GM06990 (cell line): ENCODE data around the gene TNS1.

Source experiments
- DNase-seq: peaks from one replicate; pipeline ENCODE4 v3.0.0-alpha.2; 2011; ENCODE audit not compliant: insufficient read length; ENCODE audit errors: extremely low read depth
- H3K27me3 ChIP-seq: replicated peaks from 2 replicates; pipeline ENCODE4 v1.6.0; 2011; ENCODE audit warnings: low read length; ENCODE audit not compliant: control insufficient read depth, insufficient read depth
- H3K36me3 ChIP-seq: 2 replicates; pipeline ENCODE4 v1.5.1; 2011; ENCODE audit warnings: low read length; ENCODE audit not compliant: control insufficient read depth, insufficient read depth
- H3K4me3 ChIP-seq: replicated peaks from 2 replicates; pipeline ENCODE4 v1.5.1; 2011; ENCODE audit warnings: low read depth, mild to moderate bottlenecking, control low read depth, low read length
- CTCF ChIP-seq: IDR thresholded peaks from 2 replicates; pipeline ENCODE4 v1.5.1; 2011; ENCODE audit warnings: low read length, control low read depth, mild to moderate bottlenecking, inconsistent platforms; ENCODE audit not compliant: insufficient read depth, poor library complexity, severe bottlenecking

TNS1 gene

GRCh38 chr2:217886720-217887309, 116.0 kb downstream of the TNS1 start:
- H3K27me3 ChIP-seq, result no peaks in the 10 kb centered on the region; the same call in 1 of the 2 replicates
- H3K4me3 ChIP-seq, result no peak overlapping the region
- no peaks in the 10 kb centered on the region for H3K36me3 ChIP-seq
- TF ChIP-seq CTCF, result peak; percentile 77
- DNase-seq, result peak; percentile 34

DNA sequence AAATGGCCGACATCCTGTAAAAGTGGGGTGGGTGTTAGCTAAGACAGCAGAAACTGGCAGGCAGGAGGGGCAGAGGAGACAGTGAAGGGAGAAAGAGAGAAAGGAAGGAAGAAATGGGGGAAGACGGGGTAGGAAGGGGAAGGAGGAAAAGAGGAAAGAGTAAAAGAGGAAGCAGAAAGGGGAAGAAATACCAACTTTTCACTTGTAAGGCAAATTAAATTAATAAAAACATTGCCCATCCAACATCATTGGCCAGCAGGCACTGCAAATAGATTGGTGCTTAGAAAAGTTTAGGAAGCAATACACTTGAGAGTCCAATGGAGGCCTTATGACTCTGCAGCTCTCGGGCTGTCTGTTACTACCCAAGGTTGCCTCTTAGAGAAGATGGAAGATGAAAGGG, 116.7 kb downstream of the TNS1 start:
- H3K36me3 ChIP-seq, result no peaks in the 10 kb centered on the region
- H3K27me3 ChIP-seq, result no peaks in the 10 kb centered on the region; the same call in 1 of the 2 replicates
- no peak for DNase-seq
- H3K4me3 ChIP-seq, result no peak overlapping the region
- no peak for TF ChIP-seq CTCF

DNA sequence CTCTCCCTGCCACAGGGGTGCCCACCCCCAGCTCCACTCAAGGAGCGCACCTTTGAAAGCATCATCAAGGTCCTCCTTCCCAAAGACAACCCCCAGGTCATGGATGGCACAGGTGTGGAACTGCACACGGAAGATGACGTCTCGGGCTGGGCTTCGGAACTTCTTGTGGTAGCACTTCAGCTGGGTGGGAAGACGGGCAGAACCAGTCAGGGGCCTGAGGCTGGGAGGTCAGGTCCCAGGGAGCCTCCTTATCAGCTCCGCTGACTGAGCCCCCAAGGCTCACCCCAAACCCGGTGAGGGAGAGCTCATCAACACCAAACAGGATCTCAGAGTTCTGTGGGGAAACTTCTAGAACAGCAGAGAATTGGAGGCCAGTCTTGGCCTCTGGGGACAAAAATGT, 117.8 kb downstream of the TNS1 start:
- no peak overlapping the region for H3K4me3 ChIP-seq
- no peaks in the 10 kb centered on the region for H3K36me3 ChIP-seq
- H3K27me3 ChIP-seq, result no peaks in the 10 kb centered on the region; the same call in 1 of the 2 replicates
- no peak for TF ChIP-seq CTCF
- no peak for DNase-seq

DNA sequence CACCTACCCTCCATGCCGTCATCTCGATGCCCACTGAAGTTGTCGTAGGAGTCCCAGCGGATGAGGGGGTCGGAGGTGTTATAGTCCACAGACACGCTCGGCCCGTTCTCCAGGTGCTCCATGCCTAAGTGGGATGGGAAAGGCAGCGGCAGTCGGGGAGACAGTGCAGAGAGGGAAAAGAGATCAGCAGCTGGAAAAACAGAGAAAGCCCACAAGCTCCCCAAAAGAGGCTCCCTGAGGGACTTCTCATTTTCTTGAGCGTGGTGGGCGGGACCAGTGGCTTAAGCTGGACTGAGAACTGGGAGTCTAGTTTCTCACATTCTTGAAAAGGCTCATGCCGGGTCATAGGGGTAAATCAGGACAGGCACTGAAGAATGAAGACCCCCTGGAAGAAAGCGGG, 121.9 kb downstream of the TNS1 start:
- TF ChIP-seq CTCF, result no peak
- DNase-seq, result no peak
- Histone ChIP-seq H3K36me3 (no peaks in the 10 kb centered on the region), H3K4me3 (no peak overlapping the region), H3K27me3 (no peaks in the 10 kb centered on the region; the same call in none of the 2 replicates)

DNA sequence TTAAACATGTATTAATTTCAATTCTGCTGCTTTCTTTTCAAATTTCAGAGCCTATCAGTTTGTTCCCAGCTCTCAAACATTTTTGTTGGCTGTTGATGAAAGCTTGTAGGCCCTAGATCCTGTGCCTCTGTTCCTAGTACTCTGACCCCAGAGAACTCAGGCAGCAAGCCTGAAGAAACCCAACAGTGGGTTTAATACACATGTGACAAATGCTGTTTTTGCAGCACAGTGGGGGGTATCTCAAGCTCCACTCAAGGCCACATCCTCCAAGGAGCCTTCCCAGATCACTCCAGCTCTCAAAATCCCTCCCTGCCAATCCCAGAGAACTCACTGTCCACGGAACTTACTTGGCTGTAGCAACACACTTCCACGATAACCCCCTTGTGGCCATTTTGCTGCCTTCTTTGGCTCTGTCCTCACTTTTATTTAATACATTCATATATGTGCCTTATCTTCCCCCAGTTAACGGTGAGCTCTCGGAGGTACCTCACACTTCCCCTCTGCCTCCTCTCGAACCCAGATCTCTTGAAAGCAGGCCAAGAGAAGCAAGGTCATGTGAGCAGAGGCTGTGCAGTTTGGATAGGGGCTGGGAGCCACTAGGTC, 122.4 kb downstream of the TNS1 start:
- no peak for DNase-seq
- H3K36me3 ChIP-seq, result no peaks in the 10 kb centered on the region
- H3K27me3 ChIP-seq, result no peaks in the 10 kb centered on the region; the same call in none of the 2 replicates
- TF ChIP-seq CTCF, result no peak
- no peak overlapping the region for H3K4me3 ChIP-seq
